A549 (cell line): Measurements from ENCODE around the gene RTL9. TPM values are rescaled to one million over a fixed set of nuclear protein-coding genes. Genes with fewer than 3 reads are reported as not detected.

Source experiments
- ATAC-seq, 2 experiments: fragments of 200-7000 bp in 1 of 2; fragments of >200 bp in 1 of 2; cut with Nextera tagmentation in 1 of 2; cut with Tn5 transposase in 1 of 2; 3 replicates each; pipeline versions ENCODE4 v1.8.0 to v1.9.1; 2018 to 2020; ENCODE audit warnings: mild to moderate bottlenecking in 1 of 2, moderate library complexity in 1 of 2
- CTCF ChIA-PET: fragments of 300-600 bp; sonication (Branson Sonifier 250); formaldehyde crosslinking; extraction: SDS; loops from one replicate; lab custom pipeline; 2021; ENCODE audit warnings: antibody characterized with exemption, inconsistent platforms; lab: Yijun Ruan, JAX
- POLR2A ChIA-PET: fragments of 350-600 bp; formaldehyde crosslinking; extraction: SDS; loops from one replicate; lab custom pipeline; 2021; ENCODE audit warnings: antibody characterized with exemption, inconsistent platforms; lab: Yijun Ruan, JAX
- DNase-seq, 2 experiments: peaks; one replicate each; pipeline versions ENCODE4 v3.0.0 to v3.0.0-alpha.2; 2011 to 2016; ENCODE audit warnings: low read depth in 1 of 2, low spot score in 1 of 2
- FAIRE-seq: peaks from 2 replicates; lab custom pipeline; 2011; peaks lifted over from hg19 to GRCh38; lab: Jason Lieb, UNC
- H3K27ac ChIP-seq, 2 experiments: fragments of >200 bp; sonication (Bioruptor Twin); formaldehyde crosslinking; 3 replicates each; pipeline ENCODE4 v1.5.1; 2016 to 2017
- H3K4me1 ChIP-seq: fragments of >200 bp; sonication (Bioruptor Twin); formaldehyde crosslinking; 3 replicates; pipeline ENCODE4 v1.6.1; 2016
- H3K4me2 ChIP-seq: fragments of >200 bp; sonication (Bioruptor Twin); formaldehyde crosslinking; 3 replicates; pipeline ENCODE4 v1.6.1; 2016
- H3K4me3 ChIP-seq: fragments of >200 bp; sonication (Bioruptor Twin); formaldehyde crosslinking; 3 replicates; pipeline ENCODE4 v1.5.1; 2016
- H3K9me3 ChIP-seq: fragments of >200 bp; sonication (Bioruptor Twin); formaldehyde crosslinking; 3 replicates; pipeline ENCODE4 v1.6.1; 2016
- ATOH8 ChIP-seq: fragments of 250-450 bp; sonication (Bioruptor Pico); IDR thresholded peaks from 2 replicates; pipeline ENCODE4 v1.5.0; 2020; ENCODE audit warnings: low read depth, mild to moderate bottlenecking, moderate library complexity
- BHLHE40 ChIP-seq: IDR thresholded peaks from 2 replicates; pipeline ENCODE4 v1.6.1; 2012; ENCODE audit warnings: low read depth, low read length, inconsistent platforms
- CBX8 ChIP-seq: fragments of 200-600 bp; sonication (generic); IDR thresholded peaks from 2 replicates; pipeline ENCODE4 v1.6.1; 2016
- CHD4 ChIP-seq: fragments of 200-600 bp; sonication (generic); IDR thresholded peaks from 2 replicates; pipeline ENCODE4 v1.6.1; 2016; ENCODE audit warnings: antibody characterized with exemption, mild to moderate bottlenecking, borderline replicate concordance
- E2F6 ChIP-seq: IDR thresholded peaks from 2 replicates; pipeline ENCODE4 v1.6.1; 2012; ENCODE audit warnings: low read depth, borderline replicate concordance
- ELK1 ChIP-seq: fragments of 150-350 bp; IDR thresholded peaks from 2 replicates; pipeline ENCODE4 v1.6.1; 2014; ENCODE audit warnings: low read depth, mild to moderate bottlenecking, low read length
- FOXS1 ChIP-seq: fragments of 250-450 bp; sonication (Bioruptor Pico); IDR thresholded peaks from 2 replicates; pipeline ENCODE4 v1.5.0; 2020; ENCODE audit warnings: mild to moderate bottlenecking, moderate library complexity
- HDAC2 ChIP-seq: fragments of 200-600 bp; sonication (generic); IDR thresholded peaks from 2 replicates; pipeline ENCODE4 v1.6.1; 2016
- HEYL ChIP-seq: fragments of 250-450 bp; sonication (Bioruptor Pico); IDR thresholded peaks from 2 replicates; pipeline ENCODE4 v1.8.0; 2021; ENCODE audit warnings: mild to moderate bottlenecking, moderate library complexity
- JUNB ChIP-seq: fragments of >200 bp; sonication (Bioruptor Twin); formaldehyde crosslinking; IDR thresholded peaks from 2 replicates; pipeline ENCODE4 v1.6.1; 2016
- MAFK ChIP-seq: fragments of 450-650 bp; IDR thresholded peaks from 2 replicates; pipeline ENCODE4 v1.6.1; 2014; ENCODE audit not compliant: partially characterized antibody
- MAX ChIP-seq: IDR thresholded peaks from 2 replicates; pipeline ENCODE4 v1.6.1; 2012
- NR3C1 ChIP-seq: fragments of >200 bp; sonication (Bioruptor Twin); formaldehyde crosslinking; IDR thresholded peaks from 3 replicates; pipeline ENCODE4 v1.6.1; 2017
- POLR2AphosphoS2 ChIP-seq: conservative IDR thresholded peaks from 2 replicates; pipeline ENCODE4 v1.6.1; 2012; ENCODE audit warnings: low read length, improper control_type of control experiment, inconsistent platforms
- RCOR1 ChIP-seq: fragments of 150-350 bp; IDR thresholded peaks from 2 replicates; pipeline ENCODE4 v1.6.1; 2014; ENCODE audit warnings: antibody characterized with exemption, low read length, low read depth
- REST ChIP-seq: fragments of 200-600 bp; sonication (generic); IDR thresholded peaks from 2 replicates; pipeline ENCODE4 v1.6.1; 2016; ENCODE audit warnings: antibody characterized with exemption, mild to moderate bottlenecking, moderate library complexity
- RFX5 ChIP-seq: fragments of 450-650 bp; IDR thresholded peaks from 2 replicates; pipeline ENCODE4 v1.7.1; 2014; ENCODE audit warnings: antibody characterized with exemption, mild to moderate bottlenecking, moderate library complexity
- TP53 ChIP-seq: fragments of 250-450 bp; sonication (Bioruptor Pico); IDR thresholded peaks from 2 replicates; pipeline ENCODE4 v1.5.0; 2021; ENCODE audit warnings: mild to moderate bottlenecking, moderate library complexity
- WGBS: methylation state at CpG from one replicate; pipeline ENCODE4 v1.1.6; 2017; ENCODE audit errors: missing lambda C conversion rate; 5-methylcytosine and 5-hydroxymethylcytosine counted together
- polyA plus RNA-seq, 4 experiments: library from polyadenylated mRNA; depleted of rRNA in 3 of 4; stranded (reverse); fragments of >200 nt; fragmentation: RNase III in 1 of 4; extraction: RNeasy Plus Mini Kit Qiagen cat#74134 plus additional on column Dnase treatment in 1 of 4; gene quantifications; 2 replicates in 3 of 4; 3 replicates in 1 of 4; pipeline ENCODE4 v1.2.3, GENCODE V29; 2011 to 2017

Gene RTL9
- polyA plus RNA-seq, 2 of the 4 experiments (the other 2 are of a cell fraction), result 0.04 to 0.06 TPM

GRCh38 chrX:110394651-110395050, 36.0 kb downstream of the RTL9 start:
- H3K4me3 ChIP-seq, result no peak overlapping the region
- no peaks in the 10 kb centered on the region for H3K9me3 ChIP-seq
- POLR2A ChIA-PET, result no interaction called here
- DNase-seq (no peak), ATAC-seq (peak; percentile 37 to 61; a peak in 3 of 6 replicates), FAIRE-seq (peak; percentile 85)
- H3K4me1 ChIP-seq, result peaks cover 28% of the 10 kb centered on the region
- TF ChIP-seq MAFK, result peak; percentile 68
- no peak for TF ChIP-seq HDAC2
- CTCF ChIA-PET, result interaction anchor here (3.7 kb wide), 1 partner anchor 14 kb away, joined by 21 read pairs; no protein-coding TSS in a partner anchor
- H3K4me2 ChIP-seq, result no peak overlapping the region
- peak overlapping the region in 1 of 2 experiments; percentile 16; a peak in 1 of 6 replicates for H3K27ac ChIP-seq
- WGBS, result 62% methylated on average over 2 of the region's 2 CpGs

- TF ChIP-seq FOXS1 (CRISPR knock-in tag), result no peak
- TF ChIP-seq RFX5, result no peak
- no peak for TF ChIP-seq CBX8
- TF ChIP-seq CHD4, result no peak
- TF ChIP-seq RCOR1, result no peak
- TF ChIP-seq ATOH8 (CRISPR knock-in tag), result no peak
- TF ChIP-seq MAX, result no peak
- no peak for TF ChIP-seq ELK1
- Histone ChIP-seq H3K4me1 (peaks cover 28% of the 10 kb centered on the region), H3K4me3 (no peak overlapping the region), H3K9me3 (no peaks in the 10 kb centered on the region), H3K4me2 (peak overlapping the region; percentile 65; the same call in 1 of the 3 replicates), H3K27ac (peak overlapping the region in 1 of 2 experiments; percentile 28; a peak in 1 of 6 replicates)
- FAIRE-seq, result no peak
- no peak for DNase-seq
- ChIA-PET CTCF (interaction anchor here (0.5 to 3.7 kb wide), 4 partner anchors 10 to 14 kb away, joined by 3 to 21 read pairs (median 3); no protein-coding TSS in a partner anchor), POLR2A (no interaction called here)
- ATAC-seq, result no peak
- WGBS, result 19% methylated on average over 1 of the region's 1 CpG
Measured at GRCh38 chrX:110395877-110396276, 37.2 kb downstream of the RTL9 start.

- Histone ChIP-seq H3K27ac (peak overlapping the region; percentile 52 to 63; a peak in 3 of 6 replicates), H3K4me2 (peak overlapping the region; percentile 65), H3K9me3 (no peaks in the 10 kb centered on the region), H3K4me1 (peaks cover 29% of the 10 kb centered on the region), H3K4me3 (no peak overlapping the region)
- DNase-seq, result no peak
- ChIA-PET POLR2A (no interaction called here), CTCF (interaction anchor here (3.7 kb wide), 1 partner anchor 12 kb away, joined by 21 read pairs; no protein-coding TSS in a partner anchor)
- 25% methylated on average over 4 of the region's 4 CpGs for WGBS
- ATAC-seq, result peak; percentile 30 to 58; a peak in 3 of 6 replicates
- TF ChIP-seq TP53 (no peak), HEYL (CRISPR knock-in tag) (no peak), ATOH8 (CRISPR knock-in tag) (no peak), JUNB (no peak)
- FAIRE-seq, result peak; percentile 13
Measured at GRCh38 chrX:110396735-110397134, 38.1 kb downstream of the RTL9 start.

GRCh38 chrX:110397339-110397738, 38.7 kb downstream of the RTL9 start:
- FAIRE-seq (no peak), DNase-seq (no peak), ATAC-seq (no peak)
- H3K4me1 ChIP-seq, result peaks cover 35% of the 10 kb centered on the region
- no peaks in the 10 kb centered on the region for H3K9me3 ChIP-seq
- TF ChIP-seq MAFK (no peak), E2F6 (no peak), NR3C1 (no peak), REST (no peak), POLR2AphosphoS2 (no peak), HEYL (CRISPR knock-in tag) (no peak), JUNB (no peak), BHLHE40 (no peak)
- CTCF ChIA-PET, result interaction anchor here (3.7 kb wide), 1 partner anchor 11 kb away, joined by 21 read pairs; no protein-coding TSS in a partner anchor
- H3K4me3 ChIP-seq, result no peak overlapping the region
- POLR2A ChIA-PET, result no interaction called here
- H3K27ac ChIP-seq, result peak overlapping the region; percentile 52 to 63; a peak in 4 of 6 replicates
- peak overlapping the region; percentile 65; the same call in 2 of the 3 replicates for H3K4me2 ChIP-seq
